NCI-H2227 (cell line): ENCODE data around the gene SHC3.

Experiments
- DNase-seq: peaks from one replicate; lab custom pipeline; 2025; ENCODE audit not compliant: unreplicated experiment; lab: John Stamatoyannopoulos, UW

Gene SHC3

GRCh38 chr9:89006996-89007967 is 171.3 kb downstream of the SHC3 start:
- DNase-seq: no peak

- DNase-seq: no peak
Measured at GRCh38 chr9:89006267-89006666, 172.4 kb downstream of the SHC3 start.

- no peak for DNase-seq
Measured at GRCh38 chr9:89005323-89005722, 173.3 kb downstream of the SHC3 start.

GRCh38 chr9:89002987-89003386 is 175.6 kb downstream of the SHC3 start:
- DNase-seq: no peak

- no peak for DNase-seq
Measured at GRCh38 chr9:89001917-89002540, 176.6 kb downstream of the SHC3 start.

- DNase-seq: peak; percentile 76
Measured at GRCh38 chr9:89000973-89001916, 177.4 kb downstream of the SHC3 start.

GRCh38 chr9:89000371-89000781 is 178.2 kb downstream of the SHC3 start:
- no peak for DNase-seq

- no peak for DNase-seq
Measured at GRCh38 chr9:88998911-88999310, 179.7 kb downstream of the SHC3 start.

GRCh38 chr9:88998503-88998902 is 180.1 kb downstream of the SHC3 start:
- no peak for DNase-seq

GRCh38 chr9:88997646-88998045 is 181.0 kb downstream of the SHC3 start:
- DNase-seq: no peak

- DNase-seq: no peak
Measured at GRCh38 chr9:88996921-88997235, 181.7 kb downstream of the SHC3 start.

GRCh38 chr9:88996046-88996920 is 182.3 kb downstream of the SHC3 start:
- no peak for DNase-seq

GRCh38 chr9:88995627-88996026 is 183.0 kb downstream of the SHC3 start:
- no peak for DNase-seq

- DNase-seq: no peak
Measured at GRCh38 chr9:88995200-88995577, 183.4 kb downstream of the SHC3 start.

GRCh38 chr9:88994469-88995199 is 184.0 kb downstream of the SHC3 start:
- no peak for DNase-seq

GRCh38 chr9:88993871-88994460 is 184.7 kb downstream of the SHC3 start:
- no peak for DNase-seq

GRCh38 chr9:88993327-88993726 is 185.3 kb downstream of the SHC3 start:
- no peak for DNase-seq

- no peak for DNase-seq
Measured at GRCh38 chr9:88992556-88992955, 186.1 kb downstream of the SHC3 start.
